ENCODE results near the gene ZNF281. TPM values are rescaled to one million over a fixed set of nuclear protein-coding genes. Genes with fewer than 3 reads are reported as not detected.

ZNF281 gene, protein sequence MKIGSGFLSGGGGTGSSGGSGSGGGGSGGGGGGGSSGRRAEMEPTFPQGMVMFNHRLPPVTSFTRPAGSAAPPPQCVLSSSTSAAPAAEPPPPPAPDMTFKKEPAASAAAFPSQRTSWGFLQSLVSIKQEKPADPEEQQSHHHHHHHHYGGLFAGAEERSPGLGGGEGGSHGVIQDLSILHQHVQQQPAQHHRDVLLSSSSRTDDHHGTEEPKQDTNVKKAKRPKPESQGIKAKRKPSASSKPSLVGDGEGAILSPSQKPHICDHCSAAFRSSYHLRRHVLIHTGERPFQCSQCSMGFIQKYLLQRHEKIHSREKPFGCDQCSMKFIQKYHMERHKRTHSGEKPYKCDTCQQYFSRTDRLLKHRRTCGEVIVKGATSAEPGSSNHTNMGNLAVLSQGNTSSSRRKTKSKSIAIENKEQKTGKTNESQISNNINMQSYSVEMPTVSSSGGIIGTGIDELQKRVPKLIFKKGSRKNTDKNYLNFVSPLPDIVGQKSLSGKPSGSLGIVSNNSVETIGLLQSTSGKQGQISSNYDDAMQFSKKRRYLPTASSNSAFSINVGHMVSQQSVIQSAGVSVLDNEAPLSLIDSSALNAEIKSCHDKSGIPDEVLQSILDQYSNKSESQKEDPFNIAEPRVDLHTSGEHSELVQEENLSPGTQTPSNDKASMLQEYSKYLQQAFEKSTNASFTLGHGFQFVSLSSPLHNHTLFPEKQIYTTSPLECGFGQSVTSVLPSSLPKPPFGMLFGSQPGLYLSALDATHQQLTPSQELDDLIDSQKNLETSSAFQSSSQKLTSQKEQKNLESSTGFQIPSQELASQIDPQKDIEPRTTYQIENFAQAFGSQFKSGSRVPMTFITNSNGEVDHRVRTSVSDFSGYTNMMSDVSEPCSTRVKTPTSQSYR
- total RNA-seq (2014; rRNA removed; shearing (Covaris generic)), result 20.0 TPM in 2 replicates

DNA sequence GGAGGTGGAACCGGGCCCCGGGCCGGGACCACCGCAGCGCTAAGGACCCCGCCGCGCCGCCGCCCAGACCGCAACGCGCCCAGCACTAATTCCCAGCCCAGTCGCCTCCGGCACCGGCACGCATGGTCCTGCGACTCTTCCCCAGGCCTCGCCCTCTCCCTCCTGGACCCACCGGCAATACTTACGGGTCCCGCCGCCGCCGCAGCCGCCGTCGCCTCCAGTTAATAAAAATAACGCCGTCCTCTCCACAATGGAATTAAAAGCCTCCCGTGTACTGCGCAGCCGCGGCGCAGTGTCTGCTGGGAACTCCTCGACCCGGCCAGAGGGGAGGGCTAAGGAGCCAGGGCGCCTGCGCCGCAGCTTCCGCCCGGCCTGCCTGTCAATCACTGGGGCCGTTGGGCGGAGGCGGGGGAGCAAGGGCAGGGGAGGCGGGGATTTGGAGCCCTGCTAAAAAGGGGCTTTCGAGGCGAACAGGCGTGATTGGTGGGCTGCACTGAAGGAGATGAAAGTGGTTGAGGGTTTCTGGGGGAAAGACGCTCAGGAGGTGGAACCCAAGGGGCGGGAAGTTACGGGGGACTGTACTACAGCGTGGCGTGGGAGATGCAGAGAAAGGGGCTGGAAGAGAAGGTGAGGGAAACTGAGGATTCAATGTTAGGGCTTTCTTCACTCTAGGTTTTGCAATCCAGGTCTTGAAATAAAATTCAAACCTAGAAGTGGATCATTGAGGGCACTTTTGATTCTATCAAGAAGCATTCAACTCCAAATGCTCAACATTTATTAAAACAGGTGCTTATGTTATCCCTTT is at the start of gene ZNF281:
Gene ZNF281 (minus strand): TSS at position 276 of the 805 bp plus-strand sequence. CDS start 331 bp downstream, outside the sequence.
- Histone ChIP-seq H3K27me3 (no peaks in the 10 kb centered on the region), H3K36me3 (peaks cover 23% of the 10 kb centered on the region), H3K27ac (peak within 1 kb of the TSS; percentile 66), H3K4me1 (no peaks in the 10 kb centered on the region), H3K9me3 (replicated peaks) (no peaks in the 10 kb centered on the region), H3K4me3 (peak within 1 kb of the TSS; percentile 93)
- DNase-seq, result peak; percentile 91

DNA sequence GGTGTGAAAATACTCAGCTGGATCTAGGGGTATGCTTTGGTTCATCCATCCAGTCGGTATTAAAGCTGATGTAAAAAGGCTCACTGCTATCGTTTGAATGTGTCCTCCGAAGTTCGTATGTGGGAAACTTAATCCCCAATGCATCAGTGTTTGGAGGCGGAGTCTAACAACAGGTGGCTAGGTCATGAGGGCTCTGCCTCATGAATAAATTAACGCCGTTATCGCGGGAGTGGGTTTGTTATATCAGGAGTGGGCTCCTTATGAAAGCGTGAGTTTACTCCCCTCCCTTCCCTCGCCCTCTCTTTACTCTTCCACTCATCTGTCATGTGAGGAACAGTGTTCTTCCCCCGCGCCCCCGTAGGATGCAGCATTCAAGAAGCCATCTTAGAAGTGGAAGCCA is 48.9 kb upstream of the ZNF281 start:
- no peaks in the 10 kb centered on the region for H3K4me1 ChIP-seq
- no peaks in the 10 kb centered on the region for H3K9me3 ChIP-seq (replicated peaks)
- H3K36me3 ChIP-seq, result no peaks in the 10 kb centered on the region
- H3K27ac ChIP-seq, result no peak overlapping the region
- H3K4me3 ChIP-seq, result no peak overlapping the region
- peak; percentile 4 to 28 for DNase-seq
- H3K27me3 ChIP-seq, result no peaks in the 10 kb centered on the region

DNA sequence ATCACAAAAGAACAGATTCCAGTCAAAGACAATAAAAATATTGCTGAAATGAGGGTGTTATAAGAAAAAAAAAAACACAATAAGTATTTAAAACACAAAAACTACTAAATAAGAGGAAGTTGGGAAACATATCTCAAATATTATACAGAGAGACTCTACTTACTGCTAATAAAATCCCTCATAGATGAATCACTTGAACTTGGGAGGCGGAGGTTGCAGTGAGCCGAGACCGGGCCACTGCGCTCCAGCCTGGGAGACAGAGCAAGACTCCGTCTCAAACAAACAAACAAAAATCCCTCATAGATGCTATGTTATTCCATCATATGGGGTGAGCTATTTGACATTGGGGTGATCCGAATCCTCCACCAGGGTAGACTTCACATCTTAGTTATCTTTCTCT is 48.0 kb upstream of the ZNF281 start:
- Histone ChIP-seq H3K27ac (no peak overlapping the region), H3K4me3 (no peak overlapping the region), H3K36me3 (no peaks in the 10 kb centered on the region), H3K4me1 (no peaks in the 10 kb centered on the region), H3K9me3 (replicated peaks) (no peaks in the 10 kb centered on the region), H3K27me3 (no peaks in the 10 kb centered on the region)
- DNase-seq, result no peak

DNA sequence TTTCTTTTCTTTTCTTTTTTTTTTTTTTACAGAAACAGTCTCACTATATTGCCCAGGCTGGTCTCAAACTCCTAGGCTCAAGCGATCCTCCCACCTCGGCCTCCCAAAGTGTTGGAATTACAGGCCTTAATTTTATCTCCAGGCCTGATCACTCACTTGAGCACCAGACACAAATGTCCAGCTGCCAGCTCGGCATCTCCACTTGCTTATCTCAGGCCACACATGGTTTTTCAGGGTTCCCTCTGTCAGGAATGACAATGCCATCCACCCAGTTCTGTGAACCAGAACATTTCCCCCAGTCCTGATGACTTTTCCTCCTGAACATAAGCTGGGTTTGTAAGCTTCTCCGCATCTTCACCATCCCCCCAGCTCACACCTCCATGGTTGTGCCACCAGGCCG is 44.6 kb upstream of the ZNF281 start:
- no peak overlapping the region for H3K4me3 ChIP-seq
- H3K27ac ChIP-seq, result no peak overlapping the region
- no peaks in the 10 kb centered on the region for H3K36me3 ChIP-seq
- H3K9me3 ChIP-seq (replicated peaks), result no peaks in the 10 kb centered on the region
- no peak for DNase-seq
- no peaks in the 10 kb centered on the region for H3K4me1 ChIP-seq
- H3K27me3 ChIP-seq, result no peaks in the 10 kb centered on the region

DNA sequence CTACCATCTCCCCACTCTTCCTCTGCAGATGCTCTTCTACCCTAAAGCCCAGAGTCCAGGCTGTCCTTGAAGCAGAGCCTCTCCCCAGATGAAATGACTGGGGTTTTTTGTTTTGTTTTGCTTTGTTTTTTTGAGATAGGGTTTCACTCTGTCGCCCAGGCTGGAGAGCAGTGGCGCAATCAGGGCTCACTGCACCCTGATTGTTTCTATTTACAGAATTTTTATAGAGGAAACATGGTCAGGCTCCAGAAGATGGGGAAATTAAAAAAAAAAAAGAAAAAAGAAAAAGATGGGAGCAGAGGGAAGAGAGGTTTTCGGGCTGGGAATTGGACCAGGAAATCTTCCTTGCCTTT is 43.7 kb upstream of the ZNF281 start:
- no peaks in the 10 kb centered on the region for H3K27me3 ChIP-seq
- H3K4me3 ChIP-seq, result no peak overlapping the region
- no peak for DNase-seq
- no peaks in the 10 kb centered on the region for H3K9me3 ChIP-seq (replicated peaks)
- no peaks in the 10 kb centered on the region for H3K4me1 ChIP-seq
- no peak overlapping the region for H3K27ac ChIP-seq
- H3K36me3 ChIP-seq, result no peaks in the 10 kb centered on the region

DNA sequence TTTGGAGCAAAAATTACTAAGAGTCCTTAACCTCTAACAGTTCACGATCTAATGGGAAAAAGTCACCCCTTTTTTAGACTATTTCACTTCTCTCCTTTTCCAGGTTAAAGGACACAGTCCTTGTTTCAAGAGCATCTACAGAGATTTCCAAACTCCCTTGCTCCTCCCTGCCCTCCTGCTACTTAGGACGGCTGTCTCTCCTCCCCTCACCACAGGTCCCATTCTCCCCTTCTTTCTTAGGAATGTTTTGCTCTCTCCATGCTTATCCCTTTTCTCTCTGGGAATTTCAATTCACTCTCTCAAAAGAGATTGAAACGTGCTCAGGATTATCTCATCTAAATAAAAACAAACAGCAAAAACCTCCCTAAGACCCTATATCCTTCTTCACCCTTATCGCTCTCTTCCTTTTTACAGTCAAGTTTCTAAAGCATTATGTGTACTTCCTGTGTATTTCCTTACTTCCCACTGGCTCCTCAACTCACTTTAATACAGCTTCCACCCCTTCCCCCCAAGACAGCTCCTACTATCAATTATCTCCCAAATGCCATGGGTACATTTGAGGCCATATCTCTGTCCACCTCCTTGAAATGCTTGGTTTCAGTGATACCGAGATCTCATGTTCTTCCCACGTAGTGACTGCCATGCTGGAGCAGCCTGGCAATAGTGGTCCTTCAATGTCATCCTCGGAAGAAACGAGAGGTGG is 43.2 kb upstream of the ZNF281 start:
- no peak overlapping the region for H3K27ac ChIP-seq
- no peaks in the 10 kb centered on the region for H3K9me3 ChIP-seq (replicated peaks)
- no peak overlapping the region for H3K4me3 ChIP-seq
- DNase-seq, result no peak
- H3K27me3 ChIP-seq, result no peaks in the 10 kb centered on the region
- no peaks in the 10 kb centered on the region for H3K4me1 ChIP-seq
- no peaks in the 10 kb centered on the region for H3K36me3 ChIP-seq

DNA sequence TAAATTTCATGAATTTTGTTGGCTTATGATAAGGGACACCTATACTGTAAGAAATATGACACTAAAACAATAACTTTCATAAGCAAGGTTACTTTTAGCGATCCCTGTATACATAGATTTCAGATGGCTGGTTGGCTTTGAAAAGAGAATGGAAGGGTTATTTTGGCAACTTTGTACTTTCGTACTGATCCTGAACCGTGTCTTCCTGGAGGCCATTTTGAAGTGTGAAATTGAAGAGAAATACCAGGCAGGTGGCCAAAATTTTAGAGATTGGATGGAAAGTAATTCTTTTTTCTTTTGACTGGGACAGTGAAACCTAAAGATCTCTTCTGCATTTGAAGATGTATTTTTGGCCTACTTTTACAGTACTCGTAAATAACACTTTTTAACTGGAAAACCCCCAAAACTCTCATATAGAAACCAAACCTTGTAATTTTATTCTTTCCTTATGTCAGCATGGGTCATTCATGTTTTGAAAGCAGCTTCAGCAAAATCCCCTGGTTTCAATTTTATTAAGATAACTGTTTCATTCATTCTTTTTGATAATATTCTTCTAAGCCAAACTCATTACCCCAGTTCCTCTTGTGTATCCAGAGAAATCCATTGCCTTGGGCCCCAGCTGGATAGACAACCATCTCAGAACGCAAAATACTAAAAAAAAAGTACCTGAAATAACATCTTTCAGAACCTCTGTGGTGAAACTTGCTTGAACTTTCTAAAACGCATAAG is 38.4 kb upstream of the ZNF281 start:
- no peaks in the 10 kb centered on the region for H3K27me3 ChIP-seq
- no peaks in the 10 kb centered on the region for H3K36me3 ChIP-seq
- no peak overlapping the region for H3K4me3 ChIP-seq
- DNase-seq, result no peak
- H3K27ac ChIP-seq, result no peak overlapping the region
- no peaks in the 10 kb centered on the region for H3K4me1 ChIP-seq
- H3K9me3 ChIP-seq (replicated peaks), result no peaks in the 10 kb centered on the region

DNA sequence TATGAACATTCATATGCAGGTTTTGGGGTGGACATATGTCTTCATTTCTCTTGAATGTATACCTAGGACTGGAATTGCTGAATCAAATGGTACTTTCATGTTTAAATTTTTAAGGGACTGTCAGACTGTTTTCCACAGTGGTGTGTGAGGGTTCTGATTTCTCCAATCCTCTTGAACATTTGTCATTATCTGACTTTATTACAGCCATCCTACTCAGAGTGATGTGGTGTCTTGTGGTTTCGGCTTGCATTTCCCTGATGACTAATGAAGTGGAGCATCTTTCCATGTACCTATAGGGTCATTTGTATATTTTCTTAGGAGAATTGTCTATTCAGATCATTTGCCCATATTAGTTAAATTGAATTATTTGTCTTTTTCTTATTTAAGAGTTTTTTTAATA is 35.4 kb upstream of the ZNF281 start:
- H3K4me1 ChIP-seq, result no peaks in the 10 kb centered on the region
- no peaks in the 10 kb centered on the region for H3K27me3 ChIP-seq
- no peaks in the 10 kb centered on the region for H3K9me3 ChIP-seq (replicated peaks)
- no peak overlapping the region for H3K4me3 ChIP-seq
- H3K36me3 ChIP-seq, result no peaks in the 10 kb centered on the region
- H3K27ac ChIP-seq, result no peak overlapping the region
- no peak for DNase-seq

DNA sequence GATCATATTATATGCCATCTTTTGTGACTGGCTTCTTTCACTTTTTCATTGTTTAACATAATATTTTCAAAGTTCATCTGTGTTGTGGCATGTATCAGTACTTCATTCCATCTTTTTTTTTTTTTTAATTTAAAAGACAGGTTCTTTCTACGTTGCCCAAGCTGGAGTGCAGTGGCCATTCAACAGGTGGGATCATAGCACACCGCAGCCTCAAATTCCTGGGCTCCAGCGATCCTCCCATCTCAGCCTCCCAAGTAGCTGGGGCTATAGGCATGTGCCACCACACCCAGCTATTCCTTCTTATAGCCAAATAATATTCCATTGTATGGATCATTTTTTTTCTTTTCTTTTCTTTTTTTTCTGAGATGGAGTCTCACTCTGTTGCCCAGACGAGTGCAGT is 34.6 kb upstream of the ZNF281 start:
- no peaks in the 10 kb centered on the region for H3K27me3 ChIP-seq
- H3K27ac ChIP-seq, result no peak overlapping the region
- H3K36me3 ChIP-seq, result no peaks in the 10 kb centered on the region
- DNase-seq, result no peak
- H3K4me1 ChIP-seq, result no peaks in the 10 kb centered on the region
- H3K4me3 ChIP-seq, result no peak overlapping the region
- no peaks in the 10 kb centered on the region for H3K9me3 ChIP-seq (replicated peaks)

DNA sequence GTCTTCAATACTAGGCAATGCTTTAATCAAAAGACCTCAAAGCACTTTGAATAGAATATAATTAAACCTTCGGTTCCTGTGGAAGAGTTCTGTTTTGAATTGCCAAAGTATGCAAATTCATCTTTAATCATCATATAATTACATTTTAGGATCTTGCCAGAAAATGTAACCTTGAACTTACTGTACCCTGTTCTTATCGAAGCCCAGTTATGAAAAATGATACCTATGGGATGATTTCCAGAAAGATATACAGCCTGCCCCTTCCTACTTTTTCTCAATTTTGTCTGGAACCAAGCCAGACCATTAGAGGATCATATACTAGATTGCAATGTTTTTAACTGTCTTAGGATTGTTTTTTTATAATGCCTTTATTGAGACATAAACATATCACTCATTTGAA is 34.0 kb upstream of the ZNF281 start:
- no peak for DNase-seq
- no peak overlapping the region for H3K4me3 ChIP-seq
- no peaks in the 10 kb centered on the region for H3K36me3 ChIP-seq
- no peak overlapping the region for H3K27ac ChIP-seq
- no peaks in the 10 kb centered on the region for H3K27me3 ChIP-seq
- H3K4me1 ChIP-seq, result no peaks in the 10 kb centered on the region
- H3K9me3 ChIP-seq (replicated peaks), result no peaks in the 10 kb centered on the region

DNA sequence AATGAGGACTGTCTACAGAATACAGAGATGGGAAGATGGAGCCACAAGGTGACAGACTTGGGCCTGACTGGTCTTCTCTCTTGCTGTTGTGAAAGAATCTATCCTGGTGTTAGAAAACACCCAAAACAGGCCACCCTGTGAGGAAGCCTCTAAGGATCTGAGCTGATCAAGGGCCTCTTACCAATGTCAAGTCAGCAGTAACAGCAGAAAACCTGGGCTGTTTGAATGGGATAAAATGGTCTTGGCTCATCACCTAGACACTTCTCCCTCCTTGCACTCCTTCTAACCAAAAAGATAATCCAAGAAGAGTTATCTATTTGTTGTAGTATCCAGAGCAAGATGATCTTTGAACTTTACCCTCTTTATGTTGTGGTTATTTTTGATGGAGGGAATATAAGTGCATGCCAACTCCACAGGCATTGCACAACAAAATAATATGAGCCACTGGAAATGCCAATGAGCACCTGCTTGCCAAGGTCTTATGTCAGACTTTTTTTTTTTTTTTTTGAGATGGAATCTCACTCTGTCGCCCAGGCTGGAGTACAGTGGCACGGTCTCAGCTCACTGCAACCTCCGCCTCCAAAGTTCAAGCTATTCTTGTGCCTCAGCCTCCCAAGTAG is 32.8 kb upstream of the ZNF281 start:
- DNase-seq, result no peak
- Histone ChIP-seq H3K27me3 (no peaks in the 10 kb centered on the region), H3K4me3 (no peak overlapping the region), H3K36me3 (no peaks in the 10 kb centered on the region), H3K27ac (no peak overlapping the region), H3K4me1 (no peaks in the 10 kb centered on the region), H3K9me3 (replicated peaks) (no peaks in the 10 kb centered on the region)

DNA sequence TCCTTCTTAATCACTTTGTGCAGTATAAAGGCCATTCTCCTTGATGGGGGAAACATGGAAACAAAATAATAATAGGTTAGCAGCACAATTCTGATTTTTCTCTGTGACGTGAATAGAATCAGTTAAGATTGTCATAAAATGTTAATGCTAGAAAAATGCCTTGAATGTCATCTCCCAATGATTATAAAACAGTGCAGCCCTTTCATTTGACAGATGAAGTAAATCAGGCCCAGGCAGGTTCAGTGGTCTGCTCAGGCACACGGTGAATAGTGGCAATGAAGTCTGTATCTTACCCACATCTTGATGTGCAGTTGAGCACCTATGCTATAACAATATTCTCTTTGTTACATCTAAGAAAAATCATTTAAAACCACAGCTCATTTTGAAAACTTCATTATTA is 32.2 kb upstream of the ZNF281 start:
- Histone ChIP-seq H3K27me3 (no peaks in the 10 kb centered on the region), H3K27ac (no peak overlapping the region), H3K9me3 (replicated peaks) (no peaks in the 10 kb centered on the region), H3K36me3 (no peaks in the 10 kb centered on the region), H3K4me3 (no peak overlapping the region), H3K4me1 (no peaks in the 10 kb centered on the region)
- DNase-seq, result no peak

DNA sequence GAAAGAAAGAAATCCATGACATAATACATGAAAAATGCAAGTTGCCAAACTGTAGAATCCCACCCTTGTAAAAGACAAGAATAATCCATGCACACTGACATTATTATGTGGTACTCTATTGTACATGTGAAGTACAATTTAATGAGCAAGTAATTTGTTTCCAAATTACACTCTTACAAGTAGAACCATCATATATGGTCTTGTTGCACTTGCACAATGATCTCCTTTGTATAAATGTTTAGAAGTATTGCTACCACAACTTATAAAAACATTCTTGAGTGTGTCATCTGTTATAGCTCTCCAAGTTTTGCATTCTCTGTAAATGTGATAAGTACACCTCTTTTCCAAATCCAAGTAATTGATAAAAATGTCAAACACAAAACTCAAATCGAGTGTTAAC is 29.1 kb upstream of the ZNF281 start:
- Histone ChIP-seq H3K4me3 (no peak overlapping the region), H3K4me1 (no peaks in the 10 kb centered on the region), H3K27ac (no peak overlapping the region), H3K36me3 (no peaks in the 10 kb centered on the region), H3K9me3 (replicated peaks) (no peaks in the 10 kb centered on the region), H3K27me3 (no peaks in the 10 kb centered on the region)
- DNase-seq, result no peak

Measured in SJCRH30 (cell line).